Erythroblast (primary cell): ENCODE results near the gene RDH5.

Source experiments
- GATA1 ChIP-seq: IDR thresholded peaks from 2 replicates; pipeline ENCODE4 v1.6.1; 2011; ENCODE audit warnings: low read depth, mild to moderate bottlenecking, control low read depth, low read length, moderate library complexity
- POLR2A ChIP-seq: IDR thresholded peaks from 2 replicates; pipeline ENCODE4 v1.6.1; 2011; ENCODE audit warnings: mild to moderate bottlenecking, low read length

- TF ChIP-seq POLR2A = no peak
- no peak for TF ChIP-seq GATA1
Observed at GRCh38 chr12:55739025-55739378, 18.8 kb downstream of the RDH5 start.
